ENCODE data around the gene HSF2BP. TPM values are rescaled to one million over a fixed set of nuclear protein-coding genes. Genes with fewer than 3 reads are reported as not detected.

Gene HSF2BP
- total and polyA plus RNA-seq, 2 donors (not counting 1 experiment from before 2014, with no cell fraction given), result 0.49 TPM

GRCh38 chr21:43703035-43703880, 44.0 kb upstream of the HSF2BP start:
- CTCF ChIA-PET, result no interaction called here
- peak; percentile 50 for DNase-seq
- no peak overlapping the region for H3K27ac Mint-ChIP-seq

More at GRCh38 chr21:43703035-43703880, 44.0 kb upstream of the HSF2BP start:
- Mint-ChIP-seq H3K4me1 (peaks cover 8% of the 10 kb centered on the region), H3K27me3 (peaks cover 6% of the 10 kb centered on the region), H3K9me3 (ENCODE audit: insufficient read depth) (no peaks in the 10 kb centered on the region), H3K4me3 (peak overlapping the region; percentile 69)
- Histone ChIP-seq H3K9ac (ENCODE audit: low read length) (no peak overlapping the region), H3K79me2 (ENCODE audit: control insufficient read depth, insufficient read depth, low read length) (no peaks in the 10 kb centered on the region), H3K4me1 (ENCODE audit: control insufficient read depth in 2 of 2, insufficient read depth in 2 of 2, low read length in 2 of 2) (peaks cover 7 to 12% of the 10 kb centered on the region in 2 donors), H3K36me3 (replicated peaks in 1 of 2; ENCODE audit: control extremely low read depth in 1 of 2, control insufficient read depth in 1 of 2, extremely low read depth in 1 of 2, insufficient read depth in 2 of 2, low read length in 1 of 2) (no peaks in the 10 kb centered on the region), H3K4me2 (replicated peaks; ENCODE audit: low read depth, low read length, poor library complexity, severe bottlenecking) (peak overlapping the region; percentile 45), H3K9me3 (ENCODE audit: control extremely low read depth in 1 of 3, control insufficient read depth in 2 of 3, insufficient read depth in 1 of 3, low read length in 2 of 3) (no peaks in the 10 kb centered on the region), H3K4me3 (ENCODE audit: control extremely low read depth in 1 of 5, extremely low read depth in 1 of 5, insufficient read depth in 1 of 5, low read depth in 2 of 5, low read length in 4 of 5) (no peak overlapping the region), H2AFZ (ENCODE audit: insufficient read depth, low read depth, low read length, poor library complexity, severe bottlenecking) (peak overlapping the region; percentile 44), H3K27ac (ENCODE audit: low read length in 2 of 2) (no peak overlapping the region), H4K20me1 (ENCODE audit: control insufficient read depth, insufficient read depth, low read length, poor library complexity, severe bottlenecking) (no peaks in the 10 kb centered on the region), H3K27me3 (replicated peaks in 1 of 4; ENCODE audit: control extremely low read depth in 1 of 4, control insufficient read depth in 3 of 4, insufficient read depth in 4 of 4, low read length in 3 of 4) (peaks cover 0 to 11% (median 2%) of the 10 kb centered on the region in 4 experiments)
- peak; percentile 39 for ATAC-seq (ENCODE audit: low read depth)
- POLR2A ChIA-PET, result no interaction called here
- no peak for TF ChIP-seq EZH2 (IDR thresholded peaks at IDR 0.05; ENCODE audit: borderline replicate concordance, insufficient read depth, low read depth, low read length, poor library complexity, severe bottlenecking)
- TF ChIP-seq CTCF (IDR thresholded peaks at IDR 0.05), result no peak
- WGBS (ENCODE audit: insufficient coverage), result 45% methylated on average over 26 of the region's 29 CpGs
- intact Hi-C loops (cut with micrococcal nuclease), result no loop called here
